Pons (tissue), 1 donor: ENCODE measurements around the gene CDC42BPB.

Experiments
- DNase-seq: peaks from one replicate; pipeline ENCODE4 v3.0.0-alpha.2; 2016; ENCODE audit warnings: low spot score

Gene CDC42BPB

DNA sequence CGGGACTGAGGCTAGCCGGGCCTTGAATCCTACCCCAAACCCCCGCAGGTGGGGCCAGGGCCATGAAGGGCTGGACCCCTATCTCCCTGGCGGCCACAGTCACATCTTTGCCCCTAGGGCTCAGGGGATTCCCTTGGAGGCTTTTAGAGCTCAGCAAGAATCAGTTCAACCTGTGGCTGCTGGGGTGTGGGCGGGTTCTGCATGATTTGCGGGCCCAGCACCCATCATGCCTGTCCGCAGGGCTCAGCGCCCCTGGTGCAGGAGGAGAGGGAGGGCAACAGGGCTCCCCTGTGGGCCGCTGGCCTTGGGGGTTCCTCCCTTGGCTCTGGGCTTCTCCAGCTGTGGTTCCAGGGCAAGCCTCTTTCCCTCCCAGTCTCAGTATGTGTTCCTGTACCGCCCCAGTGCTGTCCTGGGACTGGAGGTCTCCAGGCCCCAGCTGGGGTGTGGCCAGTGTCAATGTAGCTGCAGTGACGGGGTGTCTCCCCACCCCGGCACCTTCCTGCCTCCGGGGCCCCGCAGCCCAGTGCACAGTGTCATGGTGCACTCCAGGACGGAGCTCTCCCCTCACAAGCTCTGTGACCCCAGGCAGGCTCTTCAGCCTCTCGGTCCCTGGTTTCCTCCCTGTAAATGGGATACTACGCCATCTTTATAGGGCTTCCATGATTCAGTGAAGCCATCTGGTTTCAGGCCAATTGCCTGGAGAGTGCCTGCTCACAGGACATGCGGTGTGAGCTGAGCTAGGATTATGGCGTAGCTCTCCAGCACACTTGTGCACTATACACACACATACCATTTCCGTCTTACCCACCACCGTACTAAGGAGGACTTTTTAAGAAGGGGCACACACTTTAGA lies 16.8 kb upstream of the CDC42BPB start:
- no peak for DNase-seq

DNA sequence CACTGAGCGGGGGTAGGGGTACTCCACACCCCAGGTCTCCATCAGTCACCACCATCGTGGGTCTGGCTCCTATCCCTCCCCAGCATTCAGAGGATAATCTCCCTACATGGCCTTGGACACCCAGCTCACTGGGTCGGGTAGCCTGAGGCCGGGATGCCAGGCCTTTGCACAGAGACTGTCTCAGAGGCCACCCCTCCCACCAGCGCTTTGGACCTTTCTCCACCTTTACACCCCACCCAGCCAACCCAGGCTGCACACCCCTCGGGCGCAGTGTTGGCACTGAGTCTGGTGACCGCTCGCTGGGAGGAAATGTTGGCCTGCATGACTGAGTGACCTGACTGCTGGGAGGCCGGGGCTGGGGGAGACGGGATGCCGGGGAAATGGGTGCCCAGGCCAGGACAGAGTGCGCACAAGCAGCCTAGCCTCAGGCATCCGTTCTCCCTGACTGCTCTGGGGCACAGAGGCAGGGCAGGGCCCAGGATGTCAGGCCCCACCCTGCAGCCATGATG lies 16.1 kb upstream of the CDC42BPB start:
- DNase-seq, result no peak

DNA sequence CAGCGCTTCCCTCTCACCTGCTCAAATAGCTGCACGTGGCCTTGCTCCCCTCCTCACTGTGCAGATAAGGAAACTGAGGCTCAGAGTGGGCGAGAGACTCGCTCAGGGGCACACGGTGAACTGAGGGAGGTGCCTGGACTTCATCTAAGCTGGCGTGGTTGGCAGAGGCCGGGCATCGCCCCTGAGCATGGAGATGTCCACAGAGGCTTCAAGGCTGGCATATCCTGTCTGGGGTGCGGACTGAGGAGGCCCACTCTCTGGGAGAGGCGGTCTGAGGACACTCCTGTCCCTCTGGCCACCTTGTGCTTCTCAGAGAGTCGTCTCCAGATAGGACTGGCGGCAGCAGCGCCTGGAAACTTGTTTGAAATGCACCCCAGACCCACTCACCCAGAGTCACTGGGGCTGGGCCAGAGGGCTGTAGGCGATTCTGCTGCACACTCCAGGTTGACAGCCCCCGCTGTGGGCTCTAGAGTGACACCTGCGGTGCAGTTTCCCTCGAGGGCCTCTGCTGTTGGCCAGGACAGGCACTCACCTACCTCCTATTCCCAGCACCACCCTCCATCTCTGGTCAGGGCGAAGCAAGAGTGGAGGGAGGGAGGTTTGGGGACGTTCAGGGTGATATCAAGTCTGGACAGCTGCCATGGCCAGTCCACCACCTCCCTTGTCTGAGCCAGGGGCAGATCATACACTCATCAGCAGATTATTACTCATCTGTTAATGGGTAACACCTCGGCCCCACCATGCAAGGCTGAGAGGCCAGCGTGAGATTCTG lies 15.4 kb upstream of the CDC42BPB start:
- DNase-seq, result no peak

DNA sequence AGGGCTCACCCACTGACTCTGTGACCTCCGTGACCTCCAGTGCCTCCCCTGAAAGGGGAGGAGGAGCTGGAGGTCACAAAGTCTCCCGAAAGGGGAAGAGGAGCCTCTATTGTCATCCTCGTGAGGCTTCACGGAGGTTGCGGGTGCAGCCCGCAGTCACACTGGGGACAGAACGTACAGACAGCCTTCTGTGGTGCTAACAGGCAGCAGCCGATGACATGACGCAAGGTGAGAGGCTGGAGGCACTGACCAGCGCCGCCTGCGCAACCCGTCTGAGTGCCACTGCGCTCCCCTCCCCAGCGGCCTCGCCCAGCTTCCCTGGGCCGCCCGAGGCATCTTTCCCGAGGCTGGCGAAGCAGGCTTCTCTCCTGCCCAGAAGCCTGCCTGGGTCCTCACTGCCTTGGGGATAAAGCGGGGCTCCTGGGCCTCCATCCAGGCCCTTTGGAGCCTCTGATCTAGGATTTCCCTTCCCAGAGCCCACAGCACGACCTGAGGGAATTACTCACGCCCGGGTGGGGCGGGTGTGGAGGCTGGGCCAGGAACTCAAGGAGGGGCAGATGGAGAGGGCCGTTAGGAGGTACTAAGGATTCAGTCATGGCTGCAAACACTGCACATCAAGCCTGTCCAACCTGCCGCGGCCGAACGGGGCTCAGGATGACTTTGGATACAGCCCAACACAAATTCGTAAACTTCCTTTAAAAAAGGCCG lies 14.3 kb upstream of the CDC42BPB start:
- DNase-seq, result no peak

DNA sequence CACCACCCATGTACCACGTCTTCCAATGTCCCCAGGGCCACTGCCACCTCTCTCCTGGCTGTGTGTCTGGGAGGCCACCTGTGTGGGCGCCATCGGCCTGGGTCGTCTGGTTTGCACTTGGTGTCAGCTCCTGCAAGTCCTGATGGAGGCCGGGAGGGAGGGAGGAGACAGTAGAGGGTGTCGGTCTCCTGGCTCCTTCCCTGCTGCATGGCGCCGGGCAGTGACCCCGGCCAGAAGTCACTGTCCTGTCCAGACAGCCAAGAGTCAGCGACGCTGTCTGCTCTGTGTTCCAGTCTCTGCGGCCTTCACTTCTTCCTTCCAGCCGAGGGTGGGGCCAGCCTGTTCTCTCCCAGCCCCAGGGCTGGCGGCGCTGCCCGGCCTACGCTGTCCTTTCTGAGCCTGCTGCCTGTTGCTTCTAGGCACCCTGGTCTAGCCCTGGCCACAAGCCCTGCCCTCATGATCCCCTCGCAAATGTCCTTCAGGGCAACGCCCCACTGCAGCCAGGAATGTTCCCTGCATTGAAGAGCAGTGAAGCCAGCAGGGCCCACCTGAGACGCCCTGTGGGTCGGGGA lies 13.7 kb upstream of the CDC42BPB start:
- no peak for DNase-seq

DNA sequence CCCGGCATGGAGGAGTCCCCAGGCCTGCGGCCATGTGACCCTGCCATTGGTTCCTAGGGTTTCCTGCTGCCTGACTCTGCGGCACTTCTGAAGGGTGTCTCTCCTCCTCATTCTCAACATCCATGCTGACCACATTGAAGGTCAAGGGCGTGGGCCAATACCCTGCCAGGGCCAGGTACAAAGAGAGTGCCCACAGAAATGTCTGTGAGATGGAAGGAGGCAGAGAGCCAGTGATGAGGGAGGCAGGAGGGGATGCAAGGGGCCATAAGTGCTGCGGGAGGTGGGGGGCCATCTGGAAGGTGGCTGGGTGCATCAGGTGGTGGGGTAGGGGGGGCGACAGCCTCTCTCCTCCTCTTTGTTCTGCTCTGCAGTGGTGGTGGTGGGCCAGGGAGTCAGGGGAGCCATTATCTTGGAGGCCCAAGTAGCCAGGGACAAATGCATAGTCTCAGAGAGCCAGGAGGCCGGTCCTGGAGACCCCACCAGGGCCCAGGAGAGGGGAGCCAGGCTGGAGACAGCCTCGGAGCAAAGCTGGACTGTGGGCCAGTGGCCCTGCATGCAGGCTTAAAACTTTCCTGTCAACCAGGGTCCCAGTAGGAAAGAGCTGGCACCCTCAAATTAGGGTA lies 13.0 kb upstream of the CDC42BPB start:
- DNase-seq, result no peak

DNA sequence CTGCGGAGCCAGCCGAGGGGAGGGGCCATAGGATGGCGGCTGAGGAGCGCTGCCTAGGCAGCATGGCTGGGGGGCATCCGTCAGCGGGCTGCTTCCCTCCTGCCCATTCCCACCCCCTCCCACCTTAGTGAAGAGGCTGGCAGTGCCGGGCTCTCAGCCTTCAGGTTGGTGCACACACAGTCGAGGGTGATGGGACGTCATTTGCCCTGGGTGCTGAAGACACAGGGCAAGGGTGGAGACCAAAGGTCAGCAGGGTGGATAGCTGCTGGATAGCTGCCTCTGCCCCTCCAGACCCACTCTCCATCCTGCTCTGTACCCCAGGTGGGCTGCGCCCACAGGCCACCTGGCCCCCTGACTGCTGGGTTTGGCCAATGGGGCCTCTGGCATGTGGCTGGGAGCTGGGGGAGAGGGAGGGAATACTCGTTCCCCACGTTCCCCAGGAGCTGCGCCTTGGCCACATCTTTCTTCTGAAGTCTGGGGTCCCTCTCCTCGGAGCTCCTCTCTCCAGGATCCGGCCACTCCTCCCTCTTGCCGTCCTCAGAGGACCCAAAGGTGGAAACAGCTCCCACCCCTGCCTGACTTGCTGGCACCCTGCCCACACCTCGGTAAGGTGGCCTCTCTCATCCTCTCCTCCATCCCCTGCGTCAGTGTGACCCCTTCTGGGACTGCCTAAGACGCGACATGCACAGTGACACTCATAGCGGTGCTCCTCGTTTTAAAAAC lies 11.2 kb upstream of the CDC42BPB start:
- DNase-seq, result no peak

DNA sequence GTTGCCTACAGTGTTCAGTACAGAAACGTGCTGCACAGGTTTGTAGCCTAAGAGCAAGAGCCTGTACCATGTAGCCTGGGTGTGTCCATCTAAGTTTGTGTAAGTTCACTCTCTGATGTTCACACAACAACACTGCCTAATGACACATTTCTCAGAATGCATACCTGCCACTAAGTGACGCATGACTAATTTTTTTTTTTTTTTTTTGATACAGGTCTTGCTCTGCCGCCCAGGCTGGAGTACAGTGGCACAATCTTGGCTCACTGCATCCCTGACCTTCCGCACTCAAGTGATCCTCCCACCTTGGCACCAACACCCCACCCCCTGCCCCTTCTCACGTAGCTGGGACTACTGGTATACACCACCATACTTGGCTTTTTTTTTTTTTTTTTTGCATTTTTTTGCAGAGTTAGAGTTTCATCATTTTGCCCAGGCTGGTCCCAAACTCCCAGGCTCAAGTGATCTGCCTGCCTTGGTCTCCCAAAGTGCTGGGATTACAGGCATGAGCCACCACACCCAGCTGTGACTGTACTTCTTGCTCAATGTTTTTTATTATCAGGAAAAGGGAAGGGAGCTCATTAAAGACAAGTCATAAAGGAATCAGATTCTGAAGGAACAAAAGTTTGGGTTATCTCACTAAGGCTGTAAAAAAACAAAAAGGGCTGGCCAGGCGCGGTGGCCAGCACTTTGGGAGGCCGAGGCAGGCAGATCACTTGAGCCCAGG lies 10.0 kb upstream of the CDC42BPB start:
- DNase-seq, result no peak

DNA sequence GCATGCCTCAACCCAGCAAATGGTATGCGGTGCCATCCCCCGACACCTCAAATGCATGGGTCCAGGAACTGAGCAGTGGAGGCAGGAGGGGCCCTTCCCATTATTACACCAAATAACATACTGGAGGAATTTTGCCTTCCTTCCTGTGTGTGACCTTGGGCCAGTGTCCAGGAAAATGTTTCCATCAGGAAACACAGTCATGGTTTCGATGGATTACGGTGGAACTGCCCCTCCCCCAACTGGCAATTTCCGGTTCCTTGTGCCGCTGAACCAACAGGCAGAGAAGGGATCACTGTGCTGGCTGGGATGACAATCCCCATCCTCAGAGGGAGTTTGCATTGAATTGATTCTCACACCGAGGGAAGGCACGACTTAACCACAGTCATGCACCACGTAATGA lies 9.1 kb upstream of the CDC42BPB start:
- no peak for DNase-seq

DNA sequence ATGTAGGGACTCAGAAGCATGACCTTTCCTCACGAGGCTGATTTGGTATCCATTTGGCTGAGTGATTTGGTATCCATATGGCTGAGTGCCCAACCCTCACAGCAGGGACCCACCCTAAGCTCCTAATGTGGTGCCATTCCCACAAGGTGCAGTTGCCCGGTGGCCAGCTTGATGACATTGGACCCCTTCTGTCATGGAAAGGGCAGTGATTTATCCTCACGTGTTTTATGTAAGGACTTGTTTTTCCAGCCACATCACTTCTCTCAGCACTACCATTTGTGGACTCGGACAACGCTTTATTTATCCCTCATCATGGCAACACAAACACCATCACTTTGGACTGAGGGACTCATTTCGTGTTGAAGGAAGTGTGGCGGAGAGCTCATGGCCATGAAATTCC lies 8.5 kb upstream of the CDC42BPB start:
- no peak for DNase-seq

DNA sequence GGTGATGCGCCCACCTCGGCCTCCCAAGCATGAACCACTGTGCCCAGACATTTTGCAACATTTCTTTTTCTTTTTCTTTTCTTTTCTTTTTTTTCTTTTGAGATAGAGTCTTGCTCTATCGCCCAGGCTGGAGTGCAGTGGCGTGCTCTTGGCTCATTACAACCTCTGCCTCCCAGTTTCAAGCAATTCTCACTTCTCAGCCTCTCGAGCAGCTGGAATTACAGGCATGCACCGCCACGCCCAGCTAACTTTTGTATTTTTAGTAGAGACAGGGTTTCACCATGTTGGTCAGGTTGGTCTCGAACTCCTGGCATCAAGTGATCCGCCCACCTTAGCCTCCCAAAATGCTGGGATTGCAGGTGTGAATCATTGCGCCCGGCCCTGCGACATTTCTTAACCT lies 7.6 kb upstream of the CDC42BPB start:
- DNase-seq, result no peak

DNA sequence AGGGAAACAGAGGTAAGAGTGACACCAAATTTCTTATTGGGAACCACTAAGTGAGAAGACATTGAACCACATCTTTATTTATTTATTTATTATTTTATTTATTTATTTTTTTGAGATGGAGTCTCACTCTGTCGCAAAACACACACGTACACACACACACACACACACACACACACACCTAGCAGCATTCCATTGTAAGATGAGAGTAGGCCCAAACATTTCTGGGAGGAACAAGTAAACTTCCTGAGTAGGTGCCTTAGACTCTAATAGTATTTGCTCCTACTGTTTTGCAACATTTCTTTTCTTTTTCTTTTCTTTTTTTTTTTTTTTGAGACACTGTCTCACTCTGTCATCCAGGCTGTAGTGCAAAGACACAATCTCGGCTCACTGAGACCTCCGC lies 7.1 kb upstream of the CDC42BPB start:
- DNase-seq, result no peak

DNA sequence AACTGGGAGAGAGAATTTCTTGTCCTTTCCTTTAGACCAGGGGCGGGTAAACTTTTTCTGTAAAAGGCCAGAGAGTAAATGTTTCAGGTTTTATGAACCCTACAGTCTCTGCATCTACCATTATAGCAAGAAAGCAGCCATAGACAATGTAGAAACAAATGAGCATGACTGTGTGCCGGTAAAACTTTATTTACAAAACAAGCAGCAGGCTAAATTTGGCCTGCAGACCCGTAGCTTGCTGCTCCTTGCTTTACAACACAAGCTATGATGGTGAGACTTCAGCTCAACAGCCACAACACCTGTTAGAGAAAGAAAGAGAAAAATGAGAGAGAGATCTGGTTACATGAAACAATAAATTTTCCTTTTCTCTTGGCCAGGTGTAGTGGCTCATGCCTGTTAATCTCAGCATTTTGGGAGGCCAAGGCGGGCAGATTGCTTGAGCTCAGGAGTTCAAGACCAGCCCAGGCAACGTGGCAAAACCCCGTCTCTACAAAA lies 4.2 kb upstream of the CDC42BPB start:
- DNase-seq, result no peak

DNA sequence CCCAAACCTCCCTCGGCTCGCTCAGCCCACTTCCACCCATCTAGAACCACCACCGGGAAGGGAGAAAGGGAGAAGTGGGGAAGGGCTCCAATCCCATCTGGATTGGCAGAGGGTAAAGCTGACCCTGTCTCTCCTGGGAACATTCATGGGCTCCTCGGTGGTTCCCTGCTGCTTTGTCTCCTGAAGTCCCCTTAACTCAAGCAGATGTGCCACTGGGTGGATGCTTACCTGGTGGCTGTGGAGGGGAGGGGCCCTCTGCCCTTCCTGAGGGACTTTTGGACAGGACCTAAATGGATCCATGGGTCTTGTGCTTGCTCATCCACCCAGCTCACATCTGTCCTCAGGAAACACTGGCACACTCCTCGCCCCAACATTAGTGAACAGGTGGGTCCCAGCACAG lies 2.2 kb upstream of the CDC42BPB start:
- no peak for DNase-seq

DNA sequence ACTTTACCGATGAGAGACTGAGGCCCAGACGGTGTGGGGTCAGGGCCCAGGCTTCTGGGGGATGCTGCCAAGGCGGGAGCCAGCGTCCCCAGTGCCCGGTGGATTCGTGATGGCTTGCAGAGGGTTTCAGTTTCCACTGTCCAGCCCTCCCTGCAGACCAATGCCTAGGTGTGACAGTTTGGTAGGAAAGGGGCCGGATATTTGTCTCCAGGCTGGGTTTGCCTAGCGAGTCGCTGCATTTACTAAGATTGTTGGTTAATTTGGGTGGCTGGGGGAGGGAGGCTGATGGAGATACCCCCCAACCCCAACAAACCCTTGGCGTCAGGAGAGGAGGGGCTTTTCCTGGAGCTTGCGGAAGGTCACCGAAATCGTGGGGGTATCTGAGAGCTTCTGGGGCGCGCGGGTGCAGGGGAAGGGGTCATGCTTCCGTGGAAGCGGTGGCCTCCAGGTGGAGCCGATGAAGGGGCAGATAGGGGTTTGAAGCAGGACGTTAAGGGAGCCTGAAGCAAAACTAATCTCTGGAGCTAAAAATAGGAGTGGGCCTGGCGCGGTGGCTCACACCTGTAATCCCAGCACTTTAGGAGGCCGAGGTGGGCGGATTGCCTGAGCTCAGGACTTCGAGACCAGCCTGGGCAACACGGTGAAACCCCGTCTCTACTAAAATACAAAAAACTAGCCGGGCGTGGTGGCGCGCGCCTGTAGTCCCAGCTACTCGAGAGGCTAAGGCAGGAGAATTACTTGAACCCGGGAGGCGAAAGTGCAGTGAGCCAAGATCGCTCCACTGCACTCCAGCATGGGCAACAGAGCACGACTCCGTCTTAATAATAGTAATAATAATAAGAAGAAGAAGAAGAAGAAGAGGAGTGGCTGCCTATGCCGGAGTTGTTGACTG lies 1.1 kb upstream of the CDC42BPB start:
- no peak for DNase-seq

DNA sequence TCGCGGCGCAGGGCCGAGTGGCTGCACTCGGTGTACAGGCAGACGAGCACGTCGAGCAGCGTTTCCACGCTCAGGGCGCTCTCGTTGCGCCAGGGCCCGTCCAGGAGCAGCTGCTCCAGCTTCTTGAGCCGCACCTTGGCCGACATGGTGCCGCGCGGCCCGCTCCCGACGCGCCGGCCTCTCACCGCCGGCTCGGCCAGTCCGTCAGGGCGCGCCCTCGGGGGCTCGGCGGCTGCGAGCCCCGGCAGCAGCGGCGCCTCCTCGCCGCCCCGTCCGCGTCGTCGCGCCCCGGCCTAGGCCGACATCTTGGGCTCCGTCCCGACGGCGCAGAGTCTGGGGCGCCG lies 349 bp downstream of the CDC42BPB start:
- DNase-seq, result no peak

DNA sequence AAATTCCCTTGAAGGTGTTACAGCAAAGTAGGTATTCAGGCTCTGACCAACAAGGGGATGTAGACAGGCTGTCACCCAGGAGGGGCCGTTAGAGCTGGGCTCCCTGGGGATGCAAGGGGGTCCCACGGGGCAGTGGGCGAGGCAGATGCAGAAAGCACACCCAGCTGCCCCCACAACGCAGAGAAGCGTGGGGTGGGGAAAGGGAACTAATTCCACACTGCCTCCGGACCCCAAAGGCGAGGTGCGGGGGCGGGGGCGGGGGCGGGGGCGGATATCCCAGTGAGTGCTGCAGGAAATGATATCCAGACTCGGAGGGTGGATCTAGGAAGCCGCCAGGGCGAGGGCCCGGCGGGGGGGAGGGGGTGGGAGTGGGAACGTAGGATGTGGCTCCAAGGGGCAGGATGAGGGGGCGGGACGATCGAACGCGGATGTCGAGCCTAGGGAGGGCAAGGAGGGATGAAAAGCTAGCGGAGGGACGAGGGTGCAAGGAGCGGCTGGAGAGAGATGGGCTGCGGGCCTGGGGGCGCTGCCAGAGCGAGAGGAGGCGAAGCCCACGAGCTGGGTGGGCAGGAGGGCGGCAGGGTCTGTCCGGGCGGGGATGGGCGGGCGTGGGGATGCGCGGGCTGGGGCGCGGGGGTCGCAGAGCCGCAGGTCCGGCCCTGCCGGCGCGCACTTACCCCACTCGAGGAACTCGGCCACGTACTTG lies 874 bp downstream of the CDC42BPB start:
- no peak for DNase-seq

DNA sequence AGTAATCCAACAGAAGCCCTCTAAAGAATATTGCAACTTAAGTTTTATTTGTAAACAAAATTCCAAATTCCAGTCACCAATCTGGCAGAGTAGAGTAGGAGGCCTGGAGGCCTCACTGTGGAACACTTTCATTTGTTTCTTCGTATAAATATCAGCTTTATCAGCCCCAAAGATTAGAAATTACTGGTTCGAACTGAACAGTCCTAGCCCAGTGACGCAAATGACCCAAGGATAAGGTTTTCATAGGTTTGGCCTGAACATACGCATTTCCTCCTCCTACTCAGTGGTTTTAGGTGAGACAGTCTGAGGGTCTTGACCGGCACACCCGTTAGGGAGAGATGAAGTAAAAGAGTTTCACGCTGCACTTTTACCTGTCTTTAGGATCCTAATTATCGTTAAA lies 1.7 kb downstream of the CDC42BPB start:
- DNase-seq, result no peak

DNA sequence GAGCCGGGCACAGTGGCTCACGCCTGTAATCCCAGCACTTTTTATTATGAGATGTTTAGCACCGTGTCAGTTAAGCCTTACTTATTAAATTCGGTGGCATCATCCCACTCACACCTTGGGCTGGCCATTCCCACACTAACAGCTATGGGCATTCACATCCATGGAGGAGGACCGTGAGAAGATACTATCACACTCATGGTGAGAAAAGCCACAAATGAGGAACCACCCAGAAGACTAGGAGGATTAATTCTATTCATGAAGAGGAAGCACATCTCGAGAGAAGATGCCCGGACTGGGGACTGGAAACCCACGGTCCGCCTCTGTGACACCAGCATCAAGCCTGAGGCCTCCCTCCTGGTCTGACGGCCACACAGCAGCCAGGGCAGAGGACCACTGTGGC lies 4.9 kb downstream of the CDC42BPB start:
- no peak for DNase-seq
